Loucy (cell line): Measurements from ENCODE around the gene TMEM86B.

Experiments used
- H2AFZ ChIP-seq: fragments of 200-600 bp; sonication (generic); 2 replicates; pipeline ENCODE4 v1.6.0; 2016; ENCODE audit warnings: antibody characterized with exemption, mild to moderate bottlenecking, low read length, moderate library complexity
- H3F3A ChIP-seq: fragments of 200-600 bp; 2 replicates; pipeline ENCODE4 v1.6.0; 2016; ENCODE audit warnings: antibody characterized with exemption, low read depth, mild to moderate bottlenecking
- H3K27me3 ChIP-seq: fragments of 200-600 bp; sonication (generic); 2 replicates; pipeline ENCODE4 v1.6.1; 2014; ENCODE audit warnings: low read length, mild to moderate bottlenecking; ENCODE audit not compliant: insufficient read depth, poor library complexity, severe bottlenecking
- H3K36me3 ChIP-seq: fragments of 200-600 bp; sonication (generic); 2 replicates; pipeline ENCODE4 v1.6.1; 2016; ENCODE audit warnings: low read length; ENCODE audit not compliant: insufficient read depth
- H3K4me1 ChIP-seq: fragments of 200-600 bp; sonication (generic); 2 replicates; pipeline ENCODE4 v1.5.1; 2014; ENCODE audit warnings: low read length, mild to moderate bottlenecking; ENCODE audit not compliant: insufficient read depth, poor library complexity, severe bottlenecking
- H3K4me2 ChIP-seq: fragments of 200-600 bp; sonication (generic); 2 replicates; pipeline ENCODE4 v1.6.0; 2014; ENCODE audit warnings: antibody characterized with exemption, low read length, low read depth, mild to moderate bottlenecking; ENCODE audit not compliant: poor library complexity, severe bottlenecking
- H3K4me3 ChIP-seq: fragments of 200-600 bp; sonication (generic); 2 replicates; pipeline ENCODE4 v1.5.1; 2014; ENCODE audit warnings: low read length, mild to moderate bottlenecking, mixed read lengths; ENCODE audit not compliant: poor library complexity, severe bottlenecking
- H3K79me2 ChIP-seq: fragments of 200-600 bp; sonication (generic); 2 replicates; pipeline ENCODE4 v1.6.1; 2014; ENCODE audit warnings: low read length; ENCODE audit not compliant: insufficient read depth
- H3K9ac ChIP-seq: fragments of 200-600 bp; sonication (generic); 2 replicates; pipeline ENCODE4 v1.6.0; 2014; ENCODE audit warnings: mild to moderate bottlenecking, low read depth, low read length, moderate library complexity; ENCODE audit not compliant: poor library complexity, severe bottlenecking
- H3K9me2 ChIP-seq: fragments of 200-600 bp; sonication (generic); replicated peaks from 2 replicates; pipeline ENCODE4 v1.6.1; 2016; ENCODE audit warnings: low read depth, low read length, mixed read lengths
- H3K9me3 ChIP-seq: fragments of 200-600 bp; sonication (generic); 2 replicates; pipeline ENCODE4 v1.6.1; 2014; ENCODE audit warnings: mild to moderate bottlenecking, antibody characterized with exemption, low read length, low read depth; ENCODE audit not compliant: insufficient read depth
- H4K20me1 ChIP-seq: fragments of 200-600 bp; sonication (generic); 2 replicates; pipeline ENCODE4 v1.6.0; 2014; ENCODE audit warnings: antibody characterized with exemption, low read length, mild to moderate bottlenecking; ENCODE audit not compliant: insufficient read depth, poor library complexity, severe bottlenecking
- EZH2phosphoT487 ChIP-seq: fragments of 200-600 bp; IDR thresholded peaks from 2 replicates; pipeline ENCODE4 v1.6.1; 2018; ENCODE audit warnings: antibody characterized with exemption, mild to moderate bottlenecking, moderate library complexity, borderline replicate concordance
- TF ChIP-seq, protein P1 (sequence below): fragments of 200-600 bp; sonication (generic); conservative IDR thresholded peaks from 2 replicates; pipeline ENCODE4 v1.5.1; 2014; ENCODE audit warnings: mild to moderate bottlenecking, antibody characterized with exemption, low read length

The TMEM86B gene

GRCh38 chr19:55229789-55230182 lies 1.2 kb upstream of the TMEM86B start:
- no peaks in the 10 kb centered on the region for H3K4me1 ChIP-seq
- H4K20me1 ChIP-seq: peaks cover 89% of the 10 kb centered on the region
- peaks cover 93% of the 10 kb centered on the region for H3K36me3 ChIP-seq
- H3K4me3 ChIP-seq: no peak overlapping the region
- no peak for TF ChIP-seq EZH2phosphoT487
- TF ChIP-seq, protein P1, sequence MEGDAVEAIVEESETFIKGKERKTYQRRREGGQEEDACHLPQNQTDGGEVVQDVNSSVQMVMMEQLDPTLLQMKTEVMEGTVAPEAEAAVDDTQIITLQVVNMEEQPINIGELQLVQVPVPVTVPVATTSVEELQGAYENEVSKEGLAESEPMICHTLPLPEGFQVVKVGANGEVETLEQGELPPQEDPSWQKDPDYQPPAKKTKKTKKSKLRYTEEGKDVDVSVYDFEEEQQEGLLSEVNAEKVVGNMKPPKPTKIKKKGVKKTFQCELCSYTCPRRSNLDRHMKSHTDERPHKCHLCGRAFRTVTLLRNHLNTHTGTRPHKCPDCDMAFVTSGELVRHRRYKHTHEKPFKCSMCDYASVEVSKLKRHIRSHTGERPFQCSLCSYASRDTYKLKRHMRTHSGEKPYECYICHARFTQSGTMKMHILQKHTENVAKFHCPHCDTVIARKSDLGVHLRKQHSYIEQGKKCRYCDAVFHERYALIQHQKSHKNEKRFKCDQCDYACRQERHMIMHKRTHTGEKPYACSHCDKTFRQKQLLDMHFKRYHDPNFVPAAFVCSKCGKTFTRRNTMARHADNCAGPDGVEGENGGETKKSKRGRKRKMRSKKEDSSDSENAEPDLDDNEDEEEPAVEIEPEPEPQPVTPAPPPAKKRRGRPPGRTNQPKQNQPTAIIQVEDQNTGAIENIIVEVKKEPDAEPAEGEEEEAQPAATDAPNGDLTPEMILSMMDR: no peak
- no peak overlapping the region for H3K9ac ChIP-seq
- no peaks in the 10 kb centered on the region for H3K9me3 ChIP-seq
- no peak overlapping the region for H2AFZ ChIP-seq
- peaks cover 27% of the 10 kb centered on the region for H3K79me2 ChIP-seq
- no peaks in the 10 kb centered on the region for H3F3A ChIP-seq
- H3K9me2 ChIP-seq: no peaks in the 10 kb centered on the region
- H3K27me3 ChIP-seq: no peaks in the 10 kb centered on the region
- H3K4me2 ChIP-seq: no peak overlapping the region

- no peaks in the 10 kb centered on the region for H3K27me3 ChIP-seq
- no peak overlapping the region for H2AFZ ChIP-seq
- no peaks in the 10 kb centered on the region for H3K4me1 ChIP-seq
- H3K9ac ChIP-seq: no peak overlapping the region
- H3K9me2 ChIP-seq: no peaks in the 10 kb centered on the region
- TF ChIP-seq, protein P1: no peak
- TF ChIP-seq EZH2phosphoT487: no peak
- H3K4me2 ChIP-seq: no peak overlapping the region
- H3K4me3 ChIP-seq: no peak overlapping the region
- H3K9me3 ChIP-seq: no peaks in the 10 kb centered on the region
- H3K36me3 ChIP-seq: peaks cover 90% of the 10 kb centered on the region
- H3K79me2 ChIP-seq: peaks cover 22% of the 10 kb centered on the region
- H4K20me1 ChIP-seq: peaks cover 89% of the 10 kb centered on the region
- H3F3A ChIP-seq: no peaks in the 10 kb centered on the region
Observed at GRCh38 chr19:55229145-55229788, 704 bp upstream of the TMEM86B start.

GRCh38 chr19:55228015-55228391 lies 560 bp downstream of the TMEM86B start:
- Histone ChIP-seq H4K20me1 (peaks cover 78% of the 10 kb centered on the region), H3K4me3 (no peak overlapping the region), H3K27me3 (no peaks in the 10 kb centered on the region), H3K9ac (no peak overlapping the region), H3K9me3 (no peaks in the 10 kb centered on the region), H2AFZ (no peak overlapping the region), H3K79me2 (peaks cover 12% of the 10 kb centered on the region), H3F3A (no peaks in the 10 kb centered on the region), H3K4me1 (no peaks in the 10 kb centered on the region), H3K36me3 (peaks cover 80% of the 10 kb centered on the region), H3K4me2 (no peak overlapping the region), H3K9me2 (no peaks in the 10 kb centered on the region)
- TF ChIP-seq EZH2phosphoT487: no peak
- TF ChIP-seq, protein P1: no peak
